SHP77 treated with DMSO at 0.1 percent for 48 hours (cell line): ENCODE measurements around the gene UNC119B.

ENCODE experiments used
- DNase-seq: peaks from one replicate; lab custom pipeline; 2025; lab: John Stamatoyannopoulos, UW

Gene UNC119B

GRCh38 chr12:120767071-120768024, 57.1 kb downstream of the UNC119B start:
- no peak for DNase-seq

DNA sequence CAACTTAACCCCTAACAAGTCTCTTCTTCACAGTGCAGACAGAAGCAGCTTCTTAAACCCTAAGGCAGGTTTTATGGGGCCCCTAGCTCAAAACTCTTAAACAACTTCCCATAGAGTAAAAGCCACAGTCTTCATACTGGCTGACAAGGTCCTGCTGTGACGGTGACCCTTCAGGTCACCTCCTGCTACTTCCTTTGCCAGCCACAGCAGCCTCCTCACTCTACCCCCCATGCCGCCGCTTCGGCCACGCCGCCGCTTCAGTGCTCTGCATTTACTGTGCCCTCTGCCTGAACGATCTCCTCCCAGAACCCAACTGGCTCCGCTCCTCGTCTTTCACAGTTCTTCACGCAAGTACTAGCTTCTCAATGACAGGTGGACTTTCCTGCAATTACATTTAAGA, 60.8 kb downstream of the UNC119B start:
- DNase-seq = no peak
